NCI-H2107 treated with DMSO at 0.1 percent for 48 hours (cell line): Measurements from ENCODE around the gene MRGPRD.

ENCODE experiments used
- DNase-seq: peaks from one replicate; lab custom pipeline; 2025; ENCODE audit not compliant: unreplicated experiment; lab: John Stamatoyannopoulos, UW

The MRGPRD gene

DNA sequence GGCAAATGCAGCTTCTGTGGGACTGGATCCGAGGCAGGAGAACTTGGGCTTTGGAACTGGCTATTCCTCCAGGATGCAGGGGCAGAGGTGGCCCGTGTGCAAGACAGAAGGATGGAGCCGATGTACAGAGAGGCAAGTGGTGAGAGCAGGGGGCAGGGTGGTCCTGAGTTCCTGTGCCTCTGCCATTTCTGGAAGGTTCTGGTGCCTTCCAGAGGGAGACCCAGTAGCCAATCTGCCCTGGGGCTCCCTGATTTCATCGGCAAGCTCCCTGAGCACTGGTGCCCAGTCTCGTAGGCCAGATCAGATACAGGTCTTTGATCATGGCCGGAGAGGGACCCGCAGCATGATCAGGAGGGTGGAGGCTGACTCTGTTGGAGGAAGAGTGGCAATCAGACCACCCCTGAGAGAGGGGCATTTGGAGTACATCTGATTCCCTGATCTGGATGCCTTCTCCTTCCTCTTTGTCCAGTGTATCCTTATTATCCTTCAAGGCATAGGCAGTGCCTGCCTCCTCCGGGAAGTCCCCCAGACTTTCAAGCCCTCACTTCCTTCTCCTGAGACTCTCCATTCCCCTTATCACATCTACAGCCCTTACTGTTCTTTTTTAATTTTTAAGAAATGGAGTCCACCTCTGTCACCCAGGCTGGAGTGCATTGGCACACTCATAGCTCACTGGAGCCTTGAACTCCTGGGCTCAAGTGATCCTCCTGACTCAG, 9.7 kb downstream of the MRGPRD start:
- DNase-seq = no peak

DNA sequence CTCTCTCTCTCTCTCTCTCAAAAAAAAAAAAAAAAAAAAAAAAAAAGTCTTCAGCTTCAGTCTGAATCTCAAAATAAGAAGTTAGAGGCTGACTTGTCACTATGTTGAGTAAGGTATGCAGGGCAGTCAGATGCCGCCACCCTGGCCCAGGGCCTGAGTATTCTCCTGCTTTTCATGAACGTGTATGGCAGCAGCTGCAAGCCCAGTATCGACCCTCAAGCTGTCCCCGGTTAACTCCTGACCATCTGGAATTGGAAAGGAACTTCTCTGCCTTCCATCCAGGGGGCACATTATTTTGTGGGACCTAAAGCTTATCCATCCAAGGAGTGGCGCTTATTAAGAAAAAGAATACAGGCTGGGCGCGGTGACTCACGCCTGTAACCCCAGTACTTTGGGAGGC, 11.4 kb downstream of the MRGPRD start:
- DNase-seq = no peak

DNA sequence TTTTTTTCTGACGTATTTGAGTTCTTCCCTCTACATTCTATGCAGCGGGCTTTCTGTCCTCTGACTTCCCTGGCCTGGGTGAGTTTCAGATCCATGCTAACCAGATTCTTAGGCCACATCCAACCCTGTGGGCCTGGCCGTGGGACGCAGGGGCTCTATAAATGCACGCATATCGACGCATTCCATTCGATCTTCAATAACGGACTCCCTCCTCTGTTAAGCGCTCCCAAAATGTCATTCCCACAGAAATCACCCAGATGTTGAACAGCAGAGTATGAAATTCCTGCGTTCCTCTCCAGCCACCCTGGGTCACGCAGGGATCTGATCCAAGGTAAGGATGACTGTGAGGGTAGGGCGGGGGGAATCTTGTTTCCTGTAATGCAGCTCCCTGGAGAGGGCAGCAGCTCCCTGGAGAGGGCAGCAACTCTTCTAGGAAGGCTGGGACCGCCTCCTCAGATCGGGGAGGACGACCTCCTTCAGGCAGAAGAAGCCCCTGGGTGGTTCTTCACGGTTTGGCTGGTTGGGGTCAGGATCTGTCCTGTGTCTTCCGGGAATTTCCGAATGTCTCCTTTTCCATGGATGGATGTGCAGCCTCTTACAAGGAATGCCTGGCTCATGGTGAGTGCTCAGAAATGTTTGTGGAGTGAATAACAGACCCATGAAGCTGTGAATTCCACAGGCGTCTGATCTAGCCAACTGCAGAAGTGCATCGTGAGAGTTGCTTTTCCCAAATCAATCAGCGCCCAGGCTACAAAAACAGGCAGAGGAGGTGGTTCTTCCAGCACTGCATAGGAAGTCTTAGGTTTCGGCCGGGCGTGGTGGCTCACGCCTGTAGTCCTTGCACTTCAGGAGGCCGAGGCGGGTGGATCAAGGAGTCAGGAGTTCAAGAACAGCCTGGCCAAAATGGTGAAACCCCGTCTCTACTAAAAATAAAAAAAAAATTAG, 12.2 kb downstream of the MRGPRD start:
- no peak for DNase-seq

DNA sequence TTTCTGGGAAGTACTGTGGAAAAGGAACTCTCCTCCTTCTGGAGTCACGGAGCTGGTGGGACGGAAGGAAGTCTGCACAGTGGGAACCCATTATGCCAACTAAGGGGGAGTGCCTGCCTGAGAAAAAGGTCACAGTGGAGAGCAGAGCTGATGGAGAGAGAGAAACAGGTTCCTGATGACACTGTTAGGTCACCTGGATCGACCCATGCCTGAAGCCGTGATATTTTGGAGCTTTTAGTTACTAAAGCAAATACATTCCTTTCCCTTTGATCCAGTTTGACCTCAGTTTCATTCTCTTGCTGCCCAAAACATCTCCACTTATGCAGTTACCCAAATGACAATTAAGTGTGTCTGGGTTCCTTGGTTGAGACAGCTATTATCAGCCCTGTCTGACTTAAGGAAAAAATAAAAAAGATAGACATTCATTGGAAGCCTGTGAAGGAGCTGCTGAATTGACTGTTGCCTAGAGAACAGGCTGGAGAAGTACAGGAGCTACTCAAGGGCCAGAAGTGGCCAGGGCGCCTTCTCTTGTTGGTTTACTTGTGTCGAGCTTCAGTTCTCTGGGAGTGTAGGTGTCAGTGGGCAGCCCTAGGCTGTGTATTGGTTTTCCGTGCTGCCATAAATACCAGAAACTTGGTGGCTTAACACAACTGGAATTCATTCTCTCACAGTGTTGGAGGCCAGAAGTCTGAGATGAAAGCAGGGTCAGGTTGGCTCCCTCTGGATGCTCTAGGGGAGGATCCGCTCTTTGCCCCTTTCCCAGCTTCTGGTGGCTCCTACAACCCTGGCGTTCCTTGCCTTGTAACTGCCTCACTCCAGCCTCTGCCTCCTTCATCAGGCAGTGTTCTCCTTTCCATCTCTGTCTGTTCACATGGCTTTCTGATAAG, 13.6 kb downstream of the MRGPRD start:
- no peak for DNase-seq

DNA sequence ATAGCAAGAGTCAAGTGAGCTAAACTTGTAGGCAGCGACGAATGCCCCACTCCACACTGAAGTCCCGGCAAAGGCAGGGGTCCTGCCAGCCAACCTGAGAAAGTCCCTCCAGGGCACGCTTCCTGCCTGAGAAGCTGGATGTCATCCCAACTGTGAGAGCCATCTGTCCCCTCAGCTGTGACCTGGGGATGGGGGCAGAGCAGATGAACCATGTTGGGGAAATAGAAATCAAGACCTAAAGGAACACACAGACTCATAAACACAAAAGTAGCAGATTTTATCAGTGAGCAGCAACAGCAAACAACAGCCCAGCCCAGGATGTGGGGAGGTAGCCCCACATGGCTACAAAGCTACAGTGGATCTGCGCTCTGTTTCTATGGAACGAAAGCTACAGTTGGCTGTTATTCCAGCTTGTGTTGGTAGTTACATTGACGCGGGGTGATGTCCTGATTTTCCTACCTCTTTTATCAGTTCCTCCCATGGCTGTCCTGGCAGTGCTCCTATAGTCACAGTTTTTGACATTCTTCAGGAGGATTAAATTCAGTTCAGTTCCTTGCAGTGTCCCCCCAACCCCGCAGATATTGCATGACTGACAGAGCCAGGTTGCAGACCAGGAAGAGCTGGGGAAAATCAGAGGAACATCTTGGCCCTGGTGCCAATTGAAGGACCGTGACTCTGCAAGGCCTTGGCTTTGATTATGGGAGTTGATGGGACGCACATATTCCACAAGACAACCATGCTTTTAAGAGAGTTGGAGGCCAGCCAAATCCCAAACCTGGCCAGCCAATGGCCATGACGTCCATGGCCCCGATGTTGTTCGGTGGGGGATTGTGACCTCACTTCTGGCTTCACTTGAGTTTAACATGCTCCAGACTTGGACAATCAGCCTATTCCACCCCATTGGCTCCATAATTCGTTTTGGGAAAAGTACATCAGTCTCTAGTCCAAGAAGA, 14.6 kb downstream of the MRGPRD start:
- DNase-seq = no peak

DNA sequence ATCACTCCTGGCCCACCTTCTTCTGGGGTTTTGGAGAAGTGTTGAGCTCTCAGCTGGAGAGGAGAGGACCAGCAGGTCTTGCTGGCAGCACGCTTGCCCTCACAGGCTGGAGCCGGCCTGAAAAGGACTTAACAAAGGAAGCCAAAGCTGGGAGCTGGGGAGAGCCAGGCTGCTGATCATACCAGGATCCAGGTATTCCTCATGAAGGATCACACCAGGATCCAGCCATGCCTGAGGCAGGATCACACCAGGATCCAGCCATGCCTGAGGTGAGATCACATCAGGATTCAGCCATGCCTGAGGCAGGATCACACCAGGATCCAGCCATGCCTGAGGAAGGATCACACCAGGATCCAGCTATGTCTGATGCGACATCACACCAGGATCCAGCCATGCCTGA, 17.0 kb downstream of the MRGPRD start:
- no peak for DNase-seq

DNA sequence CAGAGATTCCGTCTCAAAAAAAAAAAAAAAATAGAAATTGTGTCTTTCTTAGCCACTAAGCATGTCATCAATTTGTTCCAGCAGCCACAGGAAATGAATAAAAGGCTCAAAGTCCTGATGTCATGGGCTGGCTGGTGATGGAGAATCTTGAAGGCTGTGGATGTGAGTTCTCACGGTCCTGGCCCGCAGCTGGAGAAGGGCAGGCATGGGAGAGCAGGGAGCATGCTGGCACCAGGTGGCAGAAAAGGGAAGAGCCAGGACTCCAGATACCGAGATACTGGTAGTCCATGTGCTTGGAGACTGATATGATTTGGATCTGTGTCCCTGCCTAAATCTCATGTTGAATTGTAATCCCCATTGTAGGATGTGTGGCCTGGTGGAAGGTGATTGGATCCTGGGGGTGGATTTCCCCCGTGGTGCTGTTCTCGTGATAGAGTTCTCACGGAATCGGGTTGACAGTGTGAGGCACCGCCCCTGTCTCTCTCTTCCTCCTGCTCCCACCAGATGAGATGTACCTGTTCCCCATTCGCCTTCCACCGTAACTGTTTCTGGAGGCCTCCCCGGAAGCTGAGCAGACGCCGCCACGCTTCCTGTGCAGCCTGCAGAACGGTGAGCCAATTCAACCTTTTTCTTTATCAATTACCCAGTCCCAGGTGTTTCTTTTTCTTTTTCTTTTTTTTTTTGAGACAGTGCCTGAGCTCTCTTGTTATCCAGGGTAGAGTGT, 18.1 kb downstream of the MRGPRD start:
- no peak for DNase-seq

DNA sequence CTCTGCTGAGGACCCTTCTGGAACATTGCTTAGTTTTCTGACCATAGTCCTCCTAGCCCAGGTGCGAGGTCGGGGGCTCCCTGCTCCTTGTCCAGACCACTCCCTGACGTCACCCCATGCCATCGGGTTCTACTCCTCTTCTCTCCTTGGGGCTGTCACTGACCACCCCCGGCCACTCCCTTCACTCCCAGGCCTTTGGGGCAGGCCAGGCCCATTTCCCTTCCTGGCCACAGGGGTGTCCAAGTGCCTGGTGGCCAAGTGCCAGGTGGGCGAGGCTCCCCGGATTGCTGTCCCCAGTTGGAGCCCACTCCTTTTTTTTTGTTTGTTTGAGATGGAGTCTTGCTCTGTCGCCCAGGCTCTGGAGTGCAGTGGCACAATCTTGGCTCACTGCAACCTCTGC, 19.5 kb downstream of the MRGPRD start:
- no peak for DNase-seq

DNA sequence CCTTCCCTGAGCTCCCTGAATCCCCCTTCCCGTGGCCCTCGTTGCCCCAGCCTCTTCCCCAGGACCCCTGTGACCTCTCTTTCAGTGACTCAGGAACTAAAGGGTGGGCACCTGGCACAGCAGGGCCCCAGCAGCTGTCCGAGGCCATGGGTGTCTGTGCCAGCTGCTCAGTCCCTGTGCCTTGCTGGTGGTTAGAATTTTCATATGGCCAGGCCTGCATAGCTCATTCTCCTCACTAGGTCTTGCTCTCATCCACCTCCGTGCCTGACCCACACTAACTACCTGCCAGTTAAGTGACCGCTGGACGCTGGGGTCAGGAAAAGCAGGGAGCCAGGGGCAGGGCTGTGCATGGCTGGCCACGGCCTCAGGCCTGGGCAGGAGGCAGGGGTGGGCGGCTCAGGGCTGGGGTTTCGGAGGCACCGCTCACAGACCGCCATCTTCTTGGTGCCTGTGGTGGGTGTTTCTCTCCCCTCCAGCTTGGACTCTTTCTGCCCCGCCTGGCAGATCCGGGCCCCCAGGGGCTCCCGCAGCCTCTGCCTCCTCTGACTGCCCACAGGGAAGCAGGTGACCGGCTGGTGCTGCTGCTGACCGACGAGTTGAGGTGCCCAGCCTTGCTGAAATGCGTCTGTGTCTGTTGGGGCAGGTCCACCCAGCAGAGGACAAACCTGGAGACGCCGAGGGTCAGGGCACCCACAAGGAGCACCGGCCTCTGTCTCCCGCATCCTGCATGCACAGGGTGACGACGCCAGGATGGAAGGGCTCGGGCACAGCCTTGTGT, 20.3 kb downstream of the MRGPRD start:
- no peak for DNase-seq

DNA sequence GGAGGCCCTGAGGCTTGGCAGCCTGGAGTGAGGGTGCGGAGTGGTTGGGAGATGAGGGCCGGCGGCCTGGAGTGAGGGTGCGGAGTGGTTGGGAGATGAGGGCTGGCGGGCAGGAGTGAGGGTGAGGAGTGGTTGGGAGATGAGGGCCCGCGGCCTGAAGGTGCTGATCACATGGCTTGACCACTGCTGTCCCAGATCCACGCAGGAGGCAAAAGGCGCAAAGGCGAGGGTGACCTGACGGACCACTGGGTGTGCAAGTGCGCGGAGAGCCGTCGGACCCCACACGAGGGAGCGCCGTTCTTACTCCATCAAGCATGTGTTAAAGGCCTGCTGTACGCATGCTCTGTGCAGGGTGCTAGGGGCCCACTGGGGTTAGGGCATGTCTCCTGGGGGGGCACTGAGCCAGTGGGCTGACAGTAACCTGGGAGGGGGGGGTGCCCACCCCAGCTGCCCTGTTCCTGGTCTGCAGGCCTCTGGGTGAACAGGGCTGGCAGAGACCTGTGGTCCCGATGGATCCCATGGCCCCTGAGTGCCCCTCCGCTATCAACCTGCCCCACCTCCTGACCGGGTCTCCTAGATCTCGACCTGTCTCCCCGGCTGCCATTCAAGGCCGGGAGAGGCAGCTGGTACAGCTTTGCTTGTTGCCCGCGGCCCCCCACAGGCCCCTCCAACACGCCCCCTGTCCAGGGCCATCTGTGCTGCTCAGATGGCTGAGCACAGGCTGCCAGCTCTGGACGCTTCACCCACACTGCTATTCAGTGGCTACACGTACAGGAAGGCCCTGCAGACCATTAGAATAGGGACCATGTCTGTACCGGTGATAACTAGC, 21.1 kb downstream of the MRGPRD start:
- no peak for DNase-seq

DNA sequence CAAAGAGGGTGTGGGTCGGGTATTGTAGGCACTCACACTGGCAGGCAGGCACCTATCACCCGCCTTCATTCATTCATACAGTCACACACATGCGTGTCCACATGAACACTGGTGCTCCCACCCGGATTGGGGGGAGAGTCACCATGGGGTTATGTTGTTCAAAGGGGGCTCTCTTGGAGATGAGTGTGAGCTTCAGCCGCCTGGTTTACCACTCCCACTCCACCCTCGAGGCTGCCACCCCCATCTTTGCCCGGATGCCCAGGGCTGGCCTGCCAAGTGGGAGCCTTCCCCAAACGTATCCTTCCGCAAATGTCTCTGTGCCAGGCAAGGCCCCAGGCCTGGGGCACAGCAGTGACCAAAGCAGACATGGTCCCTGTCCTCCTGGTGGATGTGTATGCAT, 22.6 kb downstream of the MRGPRD start:
- no peak for DNase-seq

DNA sequence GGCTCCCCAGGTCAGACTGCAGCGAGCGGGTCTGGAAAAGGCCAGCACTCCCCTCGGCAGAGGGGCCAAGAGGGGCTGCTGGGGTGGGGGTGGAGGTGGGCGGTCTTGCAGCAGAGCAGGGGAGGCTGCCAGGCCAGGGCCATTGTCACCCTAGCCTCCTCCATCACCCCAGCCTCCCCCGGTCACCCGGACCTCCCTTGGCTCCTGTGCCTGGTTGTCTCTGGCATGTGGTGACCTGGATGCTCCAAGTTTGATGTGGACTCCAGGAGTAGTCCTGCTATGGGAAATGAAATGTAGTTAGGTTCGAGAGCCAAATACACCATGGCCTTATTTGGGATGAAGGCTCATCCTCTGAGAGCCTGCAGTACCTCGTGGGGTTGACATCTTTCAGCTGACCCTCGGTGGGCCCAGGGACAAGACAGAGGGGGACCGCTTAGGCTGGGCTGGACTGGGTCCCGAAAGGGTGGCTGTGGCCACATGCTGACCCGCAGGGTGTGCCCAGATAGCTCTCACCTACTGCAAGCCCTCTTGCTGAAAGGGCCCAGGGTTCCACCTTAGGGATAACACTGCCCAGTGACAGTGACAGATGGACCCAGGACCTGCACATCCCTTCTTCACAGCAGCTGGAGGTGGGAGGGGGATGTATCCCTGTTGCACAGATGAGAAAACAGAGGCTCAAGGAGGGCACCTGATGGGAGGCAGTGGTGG, 24.1 kb downstream of the MRGPRD start:
- DNase-seq = no peak

DNA sequence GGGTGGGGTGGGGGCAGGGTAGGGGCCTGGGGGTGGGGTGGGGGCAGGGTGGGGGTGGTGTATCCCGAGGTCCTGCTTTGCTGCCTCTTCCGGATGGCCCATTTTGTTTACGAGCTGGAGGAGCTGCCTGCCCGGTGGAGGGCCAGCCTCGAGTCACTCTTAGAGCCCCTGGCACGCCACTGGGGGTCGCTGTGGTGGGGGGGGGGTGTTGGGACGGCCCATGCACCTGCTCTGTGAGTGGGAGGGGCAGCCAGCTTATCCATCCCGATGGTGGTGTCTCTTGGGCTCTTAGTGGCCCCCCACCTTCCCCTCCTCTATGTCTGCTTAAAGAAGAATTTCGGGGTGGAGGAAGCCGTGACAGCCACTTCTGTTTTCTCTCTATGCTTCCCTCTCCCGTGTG, 24.6 kb downstream of the MRGPRD start:
- no peak for DNase-seq

DNA sequence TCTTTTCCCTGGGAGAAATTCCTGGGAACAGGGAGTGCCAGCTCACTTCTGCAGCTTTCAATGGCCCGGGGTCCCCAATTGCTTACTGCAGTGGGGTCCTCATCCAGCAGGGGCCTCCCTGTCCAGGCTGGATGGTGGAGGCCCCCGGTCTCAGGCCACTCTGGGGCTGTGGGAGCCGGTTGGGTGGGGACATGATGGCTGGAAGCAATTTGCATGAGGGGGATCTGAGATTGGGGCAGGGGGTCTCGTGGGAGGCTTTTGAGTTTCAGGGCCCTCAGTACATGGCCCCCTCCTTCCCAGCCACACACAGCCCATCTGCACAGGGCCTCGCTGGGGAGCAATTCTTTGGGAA, 25.2 kb downstream of the MRGPRD start:
- DNase-seq = no peak

DNA sequence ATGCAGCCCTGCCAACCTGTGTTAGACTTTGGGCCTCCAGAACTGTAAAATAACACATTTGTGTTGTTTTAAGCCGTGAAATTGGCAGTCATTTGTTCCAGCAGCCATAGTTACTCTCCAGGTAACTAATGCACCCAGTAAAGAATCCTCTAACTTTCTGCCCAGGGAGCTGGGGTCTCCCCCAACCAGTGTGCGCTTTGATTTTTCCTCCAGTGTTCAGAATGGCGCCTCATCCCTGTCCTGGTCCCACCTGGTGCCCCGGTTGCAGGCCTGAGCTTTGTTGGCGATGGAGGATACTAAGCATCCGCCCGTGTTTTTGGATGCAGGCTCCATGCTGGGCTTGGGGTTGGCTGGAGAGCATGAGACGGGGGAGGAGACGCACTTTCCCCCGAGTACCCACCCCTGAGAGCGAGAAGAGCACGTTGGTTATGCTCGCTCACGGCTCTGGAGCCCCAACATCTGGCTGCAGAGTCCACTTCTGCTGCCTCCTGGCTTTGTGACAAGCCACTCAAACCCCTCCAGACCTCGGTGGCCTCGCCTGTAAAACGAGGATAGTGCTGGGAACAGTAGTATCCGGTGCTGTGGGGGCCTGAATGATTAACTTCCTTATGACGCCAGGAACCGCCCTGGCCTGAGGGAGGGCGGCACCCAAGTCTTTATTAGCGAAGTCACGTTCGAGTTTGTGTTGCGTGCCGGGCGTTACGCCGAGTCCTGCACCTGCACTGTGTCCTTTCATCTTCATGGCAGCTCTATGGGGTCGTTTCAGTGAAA, 25.8 kb downstream of the MRGPRD start:
- no peak for DNase-seq

DNA sequence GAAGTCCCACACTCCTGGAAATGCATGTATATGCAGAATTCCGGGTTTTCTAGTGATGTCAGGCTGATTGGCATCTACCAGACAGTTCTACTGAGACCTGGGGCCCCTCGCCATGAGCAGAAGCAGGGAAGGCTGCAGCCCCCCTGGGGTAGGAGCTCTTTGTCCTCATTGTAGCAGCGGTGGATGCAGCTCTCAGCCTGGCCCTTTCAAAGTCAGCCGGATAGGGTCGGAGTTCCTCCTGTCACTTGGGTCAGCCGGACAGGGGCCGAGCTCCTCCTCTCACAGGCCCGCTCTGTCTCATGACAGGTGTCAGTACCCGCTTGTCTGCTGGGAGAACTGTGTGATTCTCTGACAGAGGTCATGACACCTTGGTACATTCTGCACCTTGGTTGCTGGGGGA, 30.0 kb downstream of the MRGPRD start:
- DNase-seq = no peak

DNA sequence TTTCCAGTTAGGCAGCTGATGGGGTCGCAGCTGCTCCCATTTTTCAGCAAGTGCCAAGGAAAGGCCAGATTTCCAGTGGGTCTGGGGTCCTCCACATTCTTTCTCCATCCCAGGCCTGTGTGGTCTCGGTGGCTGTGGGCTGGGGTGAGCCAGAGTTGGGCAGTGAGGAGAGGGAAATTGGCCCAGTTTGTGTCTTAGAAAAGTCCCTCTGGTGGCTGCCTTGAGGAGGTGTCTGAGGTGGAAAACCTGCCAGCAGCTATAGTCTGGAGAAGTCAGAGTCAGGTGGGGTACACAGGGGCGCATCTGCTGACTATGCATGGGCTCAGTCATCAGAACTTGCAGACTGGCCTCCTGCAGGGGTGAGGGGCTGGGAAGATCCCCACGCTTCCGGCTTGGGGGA, 30.5 kb downstream of the MRGPRD start:
- no peak for DNase-seq
